Fibroblast of lung (primary cell): ENCODE measurements around the gene GTPBP1.

ENCODE experiments used
- CTCF ChIP-seq, 2 donors: IDR thresholded peaks in 1 of 2; conservative IDR thresholded peaks in 1 of 2; 1 replicate in 1 of 2; 2 replicates in 1 of 2; pipeline ENCODE4 v1.5.1; 2011 to 2012; ENCODE audit warnings: low read length in 2 of 2, control low read depth in 1 of 2, inconsistent platforms in 1 of 2, low read depth in 1 of 2, mild to moderate bottlenecking in 1 of 2
- EZH2 ChIP-seq: IDR thresholded peaks from 2 replicates; pipeline ENCODE4 v1.5.1; 2012; ENCODE audit warnings: low read length, control low read depth, mild to moderate bottlenecking; ENCODE audit errors: missing control alignments

- TF ChIP-seq CTCF (conservative IDR thresholded peaks at IDR 0.05 in 1 of 2, IDR thresholded peaks at IDR 0.05 in 1 of 2; ENCODE audit: low read depth in 1 of 2, low read length in 2 of 2) (no peak), EZH2 (no peak)
These were observed 31.7 kb downstream of the GTPBP1 start for GRCh38 chr22:38737302-38738060.
